Measurements from ENCODE around the gene SKP1. TPM values are rescaled to one million over a fixed set of nuclear protein-coding genes. Genes with fewer than 3 reads are reported as not detected.

The SKP1 gene
- total and polyA plus RNA-seq, 10 of the 15 experiments (the other 5 are each of a cell fraction or from before 2014, with no cell fraction given), result 100 to 1,686 (median 519) TPM

DNA sequence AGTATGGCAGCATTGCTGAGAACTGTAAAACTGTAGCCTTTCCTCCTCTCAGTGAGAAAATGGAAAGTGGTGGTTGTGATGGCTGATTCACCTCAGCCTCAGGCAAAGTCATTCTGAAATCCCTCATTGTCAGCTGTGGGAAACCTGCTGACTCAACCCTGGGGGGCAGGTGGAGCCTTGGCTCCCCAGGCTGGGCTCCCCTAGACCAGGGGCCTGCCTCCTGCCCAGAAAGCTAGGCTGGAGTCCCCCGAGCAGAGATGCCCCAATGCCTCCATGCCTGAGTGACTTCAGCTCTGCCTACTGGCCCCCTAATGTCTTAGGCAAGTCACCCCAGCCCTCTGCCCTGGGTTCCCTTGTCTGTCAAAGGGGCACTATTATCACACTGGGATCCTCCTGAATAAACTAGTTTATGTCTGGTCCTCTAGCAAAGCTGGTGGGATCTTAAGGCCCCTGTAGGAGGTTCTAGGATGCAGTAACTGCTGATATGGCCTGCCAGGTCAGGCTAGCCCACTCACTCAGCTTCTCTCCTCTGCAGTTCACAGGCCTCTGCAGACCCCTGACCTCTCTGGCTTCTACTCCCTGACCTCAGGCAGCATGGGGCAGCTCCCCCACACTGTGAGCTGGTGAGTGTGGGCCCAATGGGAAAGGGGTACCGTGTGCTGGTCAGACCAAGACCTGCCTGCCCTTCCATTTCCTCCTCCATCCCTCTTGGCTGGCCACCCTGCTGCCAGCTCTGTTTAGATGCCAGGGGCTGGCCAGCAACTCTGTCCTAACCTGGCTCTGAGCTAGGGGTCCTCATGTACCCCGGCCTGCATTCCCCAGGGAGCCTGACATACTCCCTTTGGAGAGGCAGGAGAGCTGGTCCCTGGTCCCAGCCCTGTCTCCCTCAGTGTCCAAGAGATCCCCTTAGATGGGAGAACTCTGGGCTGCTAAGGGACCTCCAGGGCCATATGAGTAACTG, 38.1 kb downstream of the SKP1 start (continued):
- TF ChIP-seq ZBTB33 (IDR thresholded peaks at IDR 0.05) (no peak), NFYB (IDR thresholded peaks at IDR 0.05; ENCODE audit: insufficient read depth, low read depth, low read length) (no peak), GABPA (IDR thresholded peaks at IDR 0.05; ENCODE audit: low read depth) (no peak), NR2C1 (IDR thresholded peaks at IDR 0.05) (no peak), FOS (IDR thresholded peaks at IDR 0.05; ENCODE audit: borderline replicate concordance, extremely low read depth, insufficient read length) (no peak), KDM1A (IDR thresholded peaks at IDR 0.05; ENCODE audit: borderline replicate concordance) (no peak), JUNB (IDR thresholded peaks at IDR 0.05) (peak; percentile 99), KAT2A (conservative IDR thresholded peaks at IDR 0.05; ENCODE audit: control insufficient read depth, low read depth, low read length) (no peak)

GRCh38 chr5:134136771-134137170, 40.0 kb downstream of the SKP1 start:
- no peaks in the 10 kb centered on the region for H3K27me3 ChIP-seq (replicated peaks in 1 of 2; ENCODE audit: control insufficient read depth in 2 of 2, insufficient read depth in 2 of 2, low read length in 1 of 2)
- SMC1A ChIA-PET (ENCODE audit: uncharacterized antibody, unreplicated experiment), result interaction anchor here (1.5 to 21.6 kb wide), 5 partner anchors 10 to 98 kb away, joined by 3 to 441 read pairs (median 30); no protein-coding TSS in a partner anchor
- H3K4me2 ChIP-seq (ENCODE audit: control insufficient read depth, insufficient read depth), result no peak overlapping the region
- H3K79me2 ChIP-seq (ENCODE audit: control insufficient read depth, insufficient read depth, low read length), result peaks cover 34% of the 10 kb centered on the region
- RAD21 ChIA-PET (ENCODE audit: unreplicated experiment), result interaction anchor here (0.6 to 12.6 kb wide), 5 partner anchors 11 to 1713 kb away, joined by 3 to 200 read pairs (median 123); partner anchors contain the start of gene TCF7
- POLR2A ChIA-PET, result interaction anchor here (0.6 to 19.5 kb wide), 4 partner anchors 10 to 739 kb away, joined by 4 to 291 read pairs (median 54); partner anchors contain the start of gene TCF7
- no peak overlapping the region for H2AFZ ChIP-seq (ENCODE audit: control insufficient read depth, low read depth, low read length)
- no peaks in the 10 kb centered on the region for H4K20me1 ChIP-seq (ENCODE audit: control insufficient read depth, insufficient read depth)
- H3K4me3 ChIP-seq, result no peak overlapping the region
- intact Hi-C loops (cut with micrococcal nuclease; ENCODE audit: unreplicated experiment) (no loop called here), in situ Hi-C loops (cut with MboI) (loop anchor here (5.0 kb wide), 2 partner anchors 34 to 94 kb away; no protein-coding TSS in a partner anchor)
- BruUV-seq (replicated peaks), result no TSS peak
- FAIRE-seq, result no peak
- no peak for DNase-seq (ENCODE audit: low read depth, low spot score)
- WGBS (ENCODE audit: insufficient coverage, insufficient replicate concordance, low lambda C conversion rate, missing lambda C conversion rate), result 78% methylated on average over 7 of the region's 7 CpGs
- no peak for ATAC-seq
- no peaks in the 10 kb centered on the region for H3K9me3 ChIP-seq (replicated peaks; ENCODE audit: control insufficient read depth, insufficient read depth, low read length)
- no peak overlapping the region for H3K27ac ChIP-seq (ENCODE audit: control insufficient read depth, insufficient read depth)
- TF ChIP-seq SMARCA5 (IDR thresholded peaks at IDR 0.05), result no peak
- TF ChIP-seq, protein P1, sequence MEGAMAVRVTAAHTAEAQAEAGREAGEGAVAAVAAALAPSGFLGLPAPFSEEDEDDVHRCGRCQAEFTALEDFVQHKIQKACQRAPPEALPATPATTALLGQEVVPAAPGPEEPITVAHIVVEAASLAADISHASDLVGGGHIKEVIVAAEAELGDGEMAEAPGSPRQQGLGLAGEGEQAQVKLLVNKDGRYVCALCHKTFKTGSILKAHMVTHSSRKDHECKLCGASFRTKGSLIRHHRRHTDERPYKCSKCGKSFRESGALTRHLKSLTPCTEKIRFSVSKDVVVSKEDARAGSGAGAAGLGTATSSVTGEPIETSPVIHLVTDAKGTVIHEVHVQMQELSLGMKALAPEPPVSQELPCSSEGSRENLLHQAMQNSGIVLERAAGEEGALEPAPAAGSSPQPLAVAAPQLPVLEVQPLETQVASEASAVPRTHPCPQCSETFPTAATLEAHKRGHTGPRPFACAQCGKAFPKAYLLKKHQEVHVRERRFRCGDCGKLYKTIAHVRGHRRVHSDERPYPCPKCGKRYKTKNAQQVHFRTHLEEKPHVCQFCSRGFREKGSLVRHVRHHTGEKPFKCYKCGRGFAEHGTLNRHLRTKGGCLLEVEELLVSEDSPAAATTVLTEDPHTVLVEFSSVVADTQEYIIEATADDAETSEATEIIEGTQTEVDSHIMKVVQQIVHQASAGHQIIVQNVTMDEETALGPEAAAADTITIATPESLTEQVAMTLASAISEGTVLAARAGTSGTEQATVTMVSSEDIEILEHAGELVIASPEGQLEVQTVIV (IDR thresholded peaks at IDR 0.05; ENCODE audit: borderline replicate concordance, partially characterized antibody), result no peak
- TF ChIP-seq KDM1A (IDR thresholded peaks at IDR 0.05; ENCODE audit: borderline replicate concordance), result no peak
- H3K4me1 ChIP-seq (ENCODE audit: control insufficient read depth, insufficient read depth, low read length), result peaks cover 78% of the 10 kb centered on the region
- peaks cover 30% of the 10 kb centered on the region in 2 experiments for H3K36me3 ChIP-seq (ENCODE audit: control insufficient read depth in 2 of 2, insufficient read depth in 2 of 2, low read length in 1 of 2)
- CTCF ChIA-PET, result interaction anchor here (0.6 to 24.1 kb wide), 5 partner anchors 10 to 98 kb away, joined by 4 to 792 read pairs (median 88); partner anchors contain the start of gene TCF7
- no peak overlapping the region for H3K9ac ChIP-seq (ENCODE audit: control insufficient read depth, insufficient read depth, low read length)

Measured in GM12878 (cell line).